ENCODE data around the gene HCAR3. TPM values are rescaled to one million over a fixed set of nuclear protein-coding genes. Genes with fewer than 3 reads are reported as not detected.

The HCAR3 gene
- total and polyA plus RNA-seq, 12 donors, result 0.17 to 1.3 (median 0.51) TPM; not detected in 7

DNA sequence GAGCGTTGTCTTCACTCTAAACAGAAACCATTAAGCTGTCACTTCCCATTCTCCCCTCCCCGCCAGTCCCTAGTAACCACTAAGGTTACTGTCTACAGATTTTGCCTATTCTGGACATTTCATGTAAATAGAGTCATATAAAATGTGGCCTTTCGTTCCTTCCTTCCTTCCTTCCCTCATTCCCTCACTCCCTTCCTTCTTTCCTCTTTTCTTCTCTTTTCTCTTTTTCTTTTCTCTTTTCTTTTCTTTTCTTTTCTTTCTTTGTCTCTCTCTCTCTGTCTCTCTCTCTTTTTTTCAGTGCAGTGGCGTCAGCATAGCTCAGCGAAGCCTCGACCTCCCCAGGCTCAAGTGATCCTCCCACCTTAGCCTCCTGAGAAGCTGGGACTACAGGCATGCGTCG is 51.3 kb downstream of the HCAR3 start:
- no peak for DNase-seq
- intact Hi-C loops (cut with DNase I), result no loop called here
- 88% methylated on average over 8 of the region's 8 CpGs for WGBS, 2 donors
- no peak overlapping the region for H3K4me3 ChIP-seq
- H3K27me3 ChIP-seq, result no peaks in the 10 kb centered on the region
- no peaks in the 10 kb centered on the region for H3K36me3 ChIP-seq
- no peaks in the 10 kb centered on the region for H3K4me1 ChIP-seq
- no peaks in the 10 kb centered on the region for H3K9me3 ChIP-seq
- TF ChIP-seq, protein P1, sequence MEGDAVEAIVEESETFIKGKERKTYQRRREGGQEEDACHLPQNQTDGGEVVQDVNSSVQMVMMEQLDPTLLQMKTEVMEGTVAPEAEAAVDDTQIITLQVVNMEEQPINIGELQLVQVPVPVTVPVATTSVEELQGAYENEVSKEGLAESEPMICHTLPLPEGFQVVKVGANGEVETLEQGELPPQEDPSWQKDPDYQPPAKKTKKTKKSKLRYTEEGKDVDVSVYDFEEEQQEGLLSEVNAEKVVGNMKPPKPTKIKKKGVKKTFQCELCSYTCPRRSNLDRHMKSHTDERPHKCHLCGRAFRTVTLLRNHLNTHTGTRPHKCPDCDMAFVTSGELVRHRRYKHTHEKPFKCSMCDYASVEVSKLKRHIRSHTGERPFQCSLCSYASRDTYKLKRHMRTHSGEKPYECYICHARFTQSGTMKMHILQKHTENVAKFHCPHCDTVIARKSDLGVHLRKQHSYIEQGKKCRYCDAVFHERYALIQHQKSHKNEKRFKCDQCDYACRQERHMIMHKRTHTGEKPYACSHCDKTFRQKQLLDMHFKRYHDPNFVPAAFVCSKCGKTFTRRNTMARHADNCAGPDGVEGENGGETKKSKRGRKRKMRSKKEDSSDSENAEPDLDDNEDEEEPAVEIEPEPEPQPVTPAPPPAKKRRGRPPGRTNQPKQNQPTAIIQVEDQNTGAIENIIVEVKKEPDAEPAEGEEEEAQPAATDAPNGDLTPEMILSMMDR (IDR thresholded peaks at IDR 0.05), result no peak
- ATAC-seq, result no peak
- H3K27ac ChIP-seq, result no peak overlapping the region

Other genes starting within 250 kb of the HCAR3 start
- 10 to 100 TPM in 2 of 10 donors, 1 to 10 TPM in 8; 7.9 to 11.1 (median 9.2) TPM for gene ZCCHC8, start 215.9 kb downstream of the HCAR3 start, total RNA-seq
- 10 to 100 TPM in 1 of 2 donors, 1 to 10 TPM in 1; 7.5 to 29.6 TPM for gene ZCCHC8, start 215.9 kb downstream of the HCAR3 start, polyA plus RNA-seq
- gene RSRC2, start 189.9 kb downstream of the HCAR3 start, total RNA-seq, result 10 to 100 TPM; 36.1 to 44.3 (median 40.6) TPM
- gene RSRC2, start 189.9 kb downstream of the HCAR3 start, polyA plus RNA-seq, result 10 to 100 TPM; 31.3 to 48.9 TPM
- gene KNTC1, start 189.6 kb downstream of the HCAR3 start, total RNA-seq, result 1 to 10 TPM; 2.0 to 7.0 (median 3.0) TPM
- 1 to 10 TPM; 2.1 to 8.1 TPM for gene KNTC1, start 189.6 kb downstream of the HCAR3 start, polyA plus RNA-seq
- 1 to 10 TPM in 1 of 10 donors, under 1 TPM in 5, not detected in 4; 0.13 to 1.5 (median 0.61) TPM for gene HCAR2, start 13.5 kb downstream of the HCAR3 start, total RNA-seq
- gene HCAR2, start 13.5 kb downstream of the HCAR3 start, polyA plus RNA-seq, result under 1 TPM; 0.22 to 0.45 TPM
- gene HCAR1, start 14.0 kb upstream of the HCAR3 start, total RNA-seq, result under 1 TPM in 7 of 10 donors, not detected in 3; 0.05 to 0.28 (median 0.09) TPM
- gene HCAR1, start 14.0 kb upstream of the HCAR3 start, polyA plus RNA-seq, result under 1 TPM; 0.04 to 0.07 TPM
- 10 to 100 TPM; 23.1 to 31.0 (median 25.9) TPM for gene DENR, start 36.0 kb upstream of the HCAR3 start, total RNA-seq
- gene DENR, start 36.0 kb upstream of the HCAR3 start, polyA plus RNA-seq, result 10 to 100 TPM; 16.5 to 19.2 TPM
- 1 to 10 TPM in 5 of 10 donors, under 1 TPM in 5; 0.47 to 2.2 (median 0.90) TPM for gene CCDC62, start 57.8 kb upstream of the HCAR3 start, total RNA-seq
- under 1 TPM; 0.12 to 0.37 TPM for gene CCDC62, start 57.8 kb upstream of the HCAR3 start, polyA plus RNA-seq
- 10 to 100 TPM; 13.7 to 26.4 (median 17.5) TPM for gene HIP1R, start 118.6 kb upstream of the HCAR3 start, total RNA-seq
- 10 to 100 TPM; 25.9 to 37.7 TPM for gene HIP1R, start 118.6 kb upstream of the HCAR3 start, polyA plus RNA-seq
- 10 to 100 TPM; 17.6 to 33.2 (median 19.8) TPM for gene VPS37B, start 179.3 kb upstream of the HCAR3 start, total RNA-seq
- gene VPS37B, start 179.3 kb upstream of the HCAR3 start, polyA plus RNA-seq, result 10 to 100 TPM; 16.4 to 26.7 TPM
- 1 to 10 TPM; 2.7 to 5.8 (median 4.5) TPM for gene ABCB9, start 249.7 kb upstream of the HCAR3 start, total RNA-seq
- 1 to 10 TPM; 1.9 to 6.0 TPM for gene ABCB9, start 249.7 kb upstream of the HCAR3 start, polyA plus RNA-seq

Data from heart right ventricle (tissue), 16 donors.